Smooth muscle cell (in vitro differentiated cells): ENCODE measurements around the gene PTPRR. TPM values are rescaled to one million over a fixed set of nuclear protein-coding genes. Genes with fewer than 3 reads are reported as not detected.

Experiments used
- DNase-seq: peaks from one replicate; lab custom pipeline; 2025; ENCODE audit not compliant: unreplicated experiment; lab: John Stamatoyannopoulos, UW
- H2AFZ ChIP-seq: fragments of 200-600 bp; sonication (generic); 2 replicates; pipeline ENCODE4 v1.6.0; 2016; ENCODE audit warnings: antibody characterized with exemption, low read depth, mild to moderate bottlenecking
- H3F3A ChIP-seq: fragments of 200-600 bp; sonication (generic); 2 replicates; pipeline ENCODE4 v1.6.0; 2017; ENCODE audit warnings: antibody characterized with exemption, low read depth
- H3K27ac ChIP-seq: fragments of 200-600 bp; sonication (generic); 2 replicates; pipeline ENCODE4 v1.5.1; 2016; ENCODE audit warnings: low read depth, mild to moderate bottlenecking
- H3K27me3 ChIP-seq: fragments of 200-600 bp; sonication (generic); 2 replicates; pipeline ENCODE4 v1.6.1; 2016; ENCODE audit warnings: low read depth, mild to moderate bottlenecking
- H3K36me3 ChIP-seq: fragments of 200-600 bp; sonication (generic); 2 replicates; pipeline ENCODE4 v1.5.1; 2016; ENCODE audit warnings: low read depth
- H3K4me1 ChIP-seq: fragments of 200-600 bp; sonication (generic); 2 replicates; pipeline ENCODE4 v1.5.1; 2016; ENCODE audit warnings: low read depth
- H3K4me2 ChIP-seq: fragments of 200-600 bp; sonication (generic); 2 replicates; pipeline ENCODE4 v1.6.0; 2016; ENCODE audit warnings: mild to moderate bottlenecking
- H3K4me3 ChIP-seq: fragments of 200-600 bp; sonication (generic); 2 replicates; pipeline ENCODE4 v1.5.1; 2016; ENCODE audit warnings: mild to moderate bottlenecking
- H3K79me2 ChIP-seq: fragments of 200-600 bp; sonication (generic); 2 replicates; pipeline ENCODE4 v1.6.0; 2016; ENCODE audit warnings: low read depth, mild to moderate bottlenecking
- H3K9ac ChIP-seq: fragments of 200-600 bp; sonication (generic); 2 replicates; pipeline ENCODE4 v1.6.0; 2016; ENCODE audit warnings: low read depth
- H3K9me3 ChIP-seq: fragments of 200-600 bp; sonication (generic); replicated peaks from 2 replicates; pipeline ENCODE4 v1.5.1; 2016; ENCODE audit warnings: low read depth
- H4K20me1 ChIP-seq: fragments of 200-600 bp; sonication (generic); 2 replicates; pipeline ENCODE4 v1.6.0; 2016; ENCODE audit warnings: low read depth
- CTCF ChIP-seq: fragments of 200-600 bp; sonication (generic); IDR thresholded peaks from 2 replicates; pipeline ENCODE4 v1.5.1; 2017; ENCODE audit warnings: borderline replicate concordance, mild to moderate bottlenecking, antibody characterized with exemption; ENCODE audit not compliant: insufficient read depth, poor library complexity, severe bottlenecking
- WGBS: methylation state at CpG from one replicate; pipeline ENCODE4 v1.1.7; 2016; ENCODE audit warnings: low lambda C conversion rate; 5-methylcytosine and 5-hydroxymethylcytosine counted together
- polyA plus RNA-seq: library from polyadenylated mRNA; unstranded; fragments of >200 nt; fragmentation: Nextera tagmentation; extraction: Ambion mirVana; gene quantifications from 2 replicates; pipeline ENCODE4 v1.2.1, GENCODE V29; 2016
- total RNA-seq: library from RNA; depleted of rRNA; stranded (reverse); fragments of >200 nt; gene quantifications from 2 replicates; pipeline ENCODE4 v1.2.3, GENCODE V29; 2014

PTPRR gene
- total and polyA plus RNA-seq, 2 experiments from 2014 or later = 2.8 to 17.8 TPM

- no peak for TF ChIP-seq CTCF
- H2AFZ ChIP-seq = no peak overlapping the region
- WGBS = 85% methylated on average over 4 of the region's 4 CpGs
- H3K9me3 ChIP-seq = no peaks in the 10 kb centered on the region
- H3K4me3 ChIP-seq = no peak overlapping the region
- no peak overlapping the region for H3K4me2 ChIP-seq
- H3K4me1 ChIP-seq = no peaks in the 10 kb centered on the region
- no peak overlapping the region for H3K9ac ChIP-seq
- H3K27me3 ChIP-seq = no peaks in the 10 kb centered on the region
- no peak overlapping the region for H3K27ac ChIP-seq
- H3F3A ChIP-seq = no peaks in the 10 kb centered on the region
- H3K36me3 ChIP-seq = no peaks in the 10 kb centered on the region
- no peak for DNase-seq
- H3K79me2 ChIP-seq = no peaks in the 10 kb centered on the region
- no peaks in the 10 kb centered on the region for H4K20me1 ChIP-seq
These were observed 44.5 kb upstream of the PTPRR start for GRCh38 chr12:70964867-70965510.

- no peaks in the 10 kb centered on the region for H3K4me1 ChIP-seq
- H3K79me2 ChIP-seq = no peaks in the 10 kb centered on the region
- 89% methylated on average over 3 of the region's 3 CpGs for WGBS
- H3K4me3 ChIP-seq = no peak overlapping the region
- DNase-seq = no peak
- no peak overlapping the region for H3K27ac ChIP-seq
- no peaks in the 10 kb centered on the region for H3K9me3 ChIP-seq
- H4K20me1 ChIP-seq = no peaks in the 10 kb centered on the region
- no peak overlapping the region for H2AFZ ChIP-seq
- no peak for TF ChIP-seq CTCF
- no peak overlapping the region for H3K9ac ChIP-seq
- no peaks in the 10 kb centered on the region for H3K36me3 ChIP-seq
- no peaks in the 10 kb centered on the region for H3F3A ChIP-seq
- no peaks in the 10 kb centered on the region for H3K27me3 ChIP-seq
- no peak overlapping the region for H3K4me2 ChIP-seq
These were observed 42.6 kb upstream of the PTPRR start for GRCh38 chr12:70963081-70963660.

- Histone ChIP-seq H3K4me2 (no peak overlapping the region), H3K9me3 (no peaks in the 10 kb centered on the region), H3K36me3 (no peaks in the 10 kb centered on the region), H2AFZ (no peak overlapping the region), H3K9ac (no peak overlapping the region), H3K79me2 (no peaks in the 10 kb centered on the region), H3F3A (no peaks in the 10 kb centered on the region), H3K4me1 (no peaks in the 10 kb centered on the region), H3K27me3 (no peaks in the 10 kb centered on the region), H3K4me3 (no peak overlapping the region), H3K27ac (no peak overlapping the region), H4K20me1 (no peaks in the 10 kb centered on the region)
- WGBS = 62% methylated on average over 2 of the region's 2 CpGs
- DNase-seq = no peak
- no peak for TF ChIP-seq CTCF
These were observed 41.8 kb upstream of the PTPRR start for GRCh38 chr12:70962226-70962794.
